Activated T-helper 1 cell treated with anti-CD3 and anti-CD28 coated beads, Interleukin-2, amount 50 U/mL, for 16 hours (primary cell): ENCODE results near the gene ACOT9.
"Not testable (repeated sequence)": the region's sequence is repeated elsewhere in the genome, so short reads cannot be mapped to it uniquely, and the experiment has no call there.

Experiments
- DNase-seq, 2 donors: peaks; one replicate each; pipeline ENCODE4 v3.0.0-alpha.2; 2020; ENCODE audit warnings: low read depth in 1 of 2, low spot score in 1 of 2

The ACOT9 gene

DNA sequence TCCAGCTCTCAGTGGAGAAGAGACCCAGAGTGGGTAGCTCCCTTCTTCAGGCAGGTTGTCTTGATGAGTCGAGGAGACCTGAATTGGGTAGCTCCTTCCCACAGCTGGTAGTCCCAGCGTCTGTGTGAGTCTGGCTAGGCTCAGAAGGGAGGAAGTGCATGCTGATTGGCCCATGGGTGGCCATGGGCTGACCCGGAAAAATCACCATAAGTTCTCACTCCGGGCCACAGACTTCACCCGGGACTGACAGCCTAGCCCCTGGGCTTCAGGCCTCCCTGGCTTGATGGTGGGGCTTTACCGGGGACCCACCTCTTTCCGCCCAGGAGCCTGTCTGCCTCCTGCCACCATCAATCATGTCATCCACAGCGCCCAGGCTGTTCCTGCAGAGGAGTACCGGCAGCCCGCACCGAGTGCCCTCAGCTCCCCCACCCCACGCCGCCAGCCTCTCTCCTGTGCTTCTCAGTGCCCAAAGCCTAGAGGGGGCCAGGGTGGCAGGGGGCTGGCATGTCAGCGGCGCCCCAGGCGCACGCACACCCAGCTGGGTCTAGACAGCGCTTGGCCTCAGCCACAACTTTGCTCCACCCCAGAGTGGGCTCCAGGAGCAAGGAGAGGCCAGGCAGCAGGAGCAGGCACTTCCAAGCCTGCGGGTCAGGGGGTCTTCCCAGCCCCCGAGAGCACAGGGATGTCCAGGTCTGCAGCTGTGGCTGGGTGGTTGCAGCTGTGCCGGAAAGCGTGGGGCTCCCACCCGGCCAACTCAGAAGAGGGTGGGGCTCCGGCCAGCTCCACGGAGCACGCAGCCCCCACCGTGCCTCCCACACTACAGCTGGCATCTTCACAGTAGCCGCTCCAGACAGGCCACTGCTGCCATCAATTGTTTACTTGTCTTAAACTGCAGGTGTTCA, 23.8 kb upstream of the ACOT9 start:
- no peak for DNase-seq

DNA sequence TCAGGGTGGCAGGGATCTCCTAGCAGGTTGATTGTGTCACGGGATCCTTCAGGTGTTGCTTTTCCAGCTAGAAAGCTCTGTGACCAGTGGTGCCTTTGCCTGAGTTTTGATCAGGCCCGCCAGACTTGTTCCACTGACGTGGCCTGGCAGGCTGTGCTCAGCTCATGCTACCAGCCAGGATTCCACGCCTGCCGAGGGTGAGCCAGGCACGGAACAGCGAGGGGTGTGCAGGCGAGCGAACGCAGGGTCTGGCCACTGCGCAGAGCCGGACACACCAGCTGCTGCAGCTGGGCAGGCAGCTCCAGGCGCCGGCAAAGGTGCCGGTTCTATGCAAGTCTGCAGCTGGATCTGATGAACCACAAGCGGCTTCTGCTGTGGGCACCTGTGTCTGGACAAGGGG, 22.8 kb upstream of the ACOT9 start:
- DNase-seq, result no peak

DNA sequence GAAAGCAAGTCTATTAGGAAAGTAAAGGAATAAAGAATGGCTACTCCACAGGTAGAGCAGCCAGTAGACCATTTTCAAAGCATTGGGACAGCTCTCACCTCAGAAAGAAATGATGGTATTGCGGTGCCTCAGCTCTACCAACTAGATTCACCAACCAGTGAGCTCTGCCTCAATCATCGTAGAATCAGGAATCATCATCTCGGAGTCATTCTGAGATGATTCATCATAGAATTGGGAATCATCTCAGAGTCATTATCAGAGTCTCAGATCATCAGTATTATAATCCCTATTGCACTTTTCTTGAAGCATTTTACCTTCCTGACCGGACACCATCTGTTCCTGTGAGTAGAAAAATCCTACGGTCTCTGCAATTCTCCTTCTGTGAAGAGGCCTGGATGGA, 22.4 kb upstream of the ACOT9 start:
- no peak for DNase-seq

DNA sequence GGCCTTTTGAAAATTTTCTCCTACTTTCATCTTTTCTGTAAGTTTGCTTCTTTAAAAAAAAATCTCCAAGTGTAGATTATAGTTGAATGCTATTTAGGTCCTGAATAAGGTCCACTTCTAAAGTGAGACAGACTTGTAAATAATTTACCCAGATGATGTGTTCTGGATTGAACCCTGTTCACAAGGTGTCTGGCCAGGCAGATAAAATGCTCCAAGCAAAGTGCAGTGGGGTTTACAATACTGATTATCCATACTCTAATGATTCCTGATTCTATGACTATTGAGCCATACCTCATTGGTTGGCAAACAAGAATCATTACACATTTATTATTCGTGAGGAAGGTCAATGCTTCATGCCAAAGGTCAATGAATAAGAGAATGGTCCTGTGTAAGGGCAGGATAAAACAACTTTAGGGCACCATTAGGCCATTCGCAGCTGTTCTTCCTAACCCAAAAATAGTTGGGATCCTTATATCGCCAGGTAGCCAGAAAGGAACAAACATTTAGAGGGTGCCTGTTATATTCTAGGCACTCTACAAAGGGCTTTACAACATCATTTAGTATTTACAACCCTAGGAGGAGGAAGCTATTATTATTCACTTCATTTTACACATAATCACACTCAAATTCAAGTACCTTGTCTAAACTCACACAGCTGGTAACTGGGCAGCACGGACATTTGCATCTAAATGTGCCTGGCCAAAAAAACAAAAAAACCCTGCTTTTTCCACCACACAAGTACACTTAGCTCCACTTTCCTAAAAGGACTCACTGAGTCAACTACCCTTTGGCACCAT, 21.3 kb upstream of the ACOT9 start:
- no peak for DNase-seq

DNA sequence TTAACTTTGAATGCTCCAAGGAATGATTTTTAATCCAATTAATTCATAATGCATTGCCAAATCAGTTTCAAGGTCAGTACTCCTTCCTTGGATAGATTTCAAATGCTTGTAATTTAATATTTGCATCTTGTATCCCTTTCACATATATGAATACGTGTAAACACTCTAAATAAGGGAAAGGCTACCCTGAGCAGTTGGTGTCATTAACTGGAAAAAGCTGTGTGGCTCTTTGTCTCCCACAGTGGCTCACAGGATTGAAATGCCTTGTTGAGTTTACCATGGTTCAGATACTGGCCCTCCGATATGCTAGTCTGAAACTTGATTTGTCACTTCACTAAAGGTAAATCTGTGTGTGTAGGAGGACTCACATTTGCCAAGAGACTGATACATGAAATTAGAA, 16.7 kb upstream of the ACOT9 start:
- no peak for DNase-seq

DNA sequence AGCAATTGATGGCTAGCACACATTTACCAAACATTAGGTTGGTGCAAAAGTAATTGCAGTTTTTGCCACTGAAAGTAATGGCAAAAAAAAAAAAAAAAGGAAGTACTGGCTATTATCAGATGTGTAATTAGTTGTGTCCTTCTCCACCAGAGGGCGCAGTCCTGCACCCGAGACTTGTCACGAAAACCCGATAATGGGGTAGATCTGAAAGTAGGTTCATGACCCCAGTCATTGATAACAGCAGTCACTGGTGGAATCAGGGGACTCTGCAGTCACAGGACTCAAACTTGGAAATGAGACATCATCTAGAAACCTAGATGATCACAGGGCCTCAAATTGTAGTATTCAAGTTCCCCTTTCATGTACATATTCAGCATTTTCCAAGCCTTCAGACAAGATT, 13.1 kb upstream of the ACOT9 start:
- DNase-seq, result peak; percentile 8 to 24

DNA sequence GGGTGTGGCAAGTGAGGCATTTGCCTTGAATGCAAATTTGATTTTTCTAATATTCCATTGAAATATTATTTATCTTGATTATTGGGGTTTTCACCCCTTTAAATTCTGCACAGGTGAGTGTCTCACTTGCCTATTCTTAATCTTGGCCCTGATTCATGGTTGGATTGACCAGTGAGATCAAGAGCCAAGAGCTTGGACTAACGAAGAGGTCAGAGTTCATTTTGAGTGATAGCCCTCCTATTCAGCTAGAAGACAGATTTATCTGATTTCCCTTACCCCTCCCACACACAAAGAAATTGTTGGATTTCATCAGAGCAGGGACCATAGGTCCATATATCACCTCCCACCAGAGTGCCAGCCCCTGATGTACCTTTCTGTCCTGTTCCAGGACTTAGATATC, 11.6 kb upstream of the ACOT9 start:
- DNase-seq, result no peak

DNA sequence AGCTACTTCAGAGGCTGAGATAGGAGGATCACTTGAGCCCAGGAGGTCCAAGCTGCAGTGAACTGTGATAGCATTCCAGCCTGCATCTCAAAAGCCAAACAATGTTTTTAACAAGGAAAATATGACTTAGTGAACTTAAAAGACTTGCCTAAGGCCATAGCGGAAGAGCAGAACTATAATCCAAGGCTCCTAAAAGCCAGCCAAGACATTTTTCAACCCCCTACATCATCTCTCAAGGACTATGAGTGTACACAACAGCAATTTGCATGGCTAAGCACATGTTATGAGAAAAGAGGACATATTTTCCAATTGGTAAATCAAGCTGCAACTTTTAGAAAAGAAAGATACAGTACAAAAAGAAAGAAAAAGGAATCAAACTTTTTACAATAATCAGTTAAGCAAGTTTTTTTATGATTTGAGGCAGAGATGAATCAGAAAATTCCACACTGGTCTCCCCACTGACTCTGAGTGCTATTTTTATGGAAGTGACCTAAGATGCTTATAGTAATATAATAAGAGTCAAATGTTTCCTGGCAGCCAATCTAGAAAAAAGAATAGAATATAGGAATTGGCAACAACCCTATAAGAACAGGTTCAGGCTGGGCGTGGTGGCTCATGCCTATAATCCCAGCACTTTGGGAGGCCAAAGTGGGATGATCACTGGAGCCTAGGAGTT, 9.8 kb upstream of the ACOT9 start:
- no peak for DNase-seq

DNA sequence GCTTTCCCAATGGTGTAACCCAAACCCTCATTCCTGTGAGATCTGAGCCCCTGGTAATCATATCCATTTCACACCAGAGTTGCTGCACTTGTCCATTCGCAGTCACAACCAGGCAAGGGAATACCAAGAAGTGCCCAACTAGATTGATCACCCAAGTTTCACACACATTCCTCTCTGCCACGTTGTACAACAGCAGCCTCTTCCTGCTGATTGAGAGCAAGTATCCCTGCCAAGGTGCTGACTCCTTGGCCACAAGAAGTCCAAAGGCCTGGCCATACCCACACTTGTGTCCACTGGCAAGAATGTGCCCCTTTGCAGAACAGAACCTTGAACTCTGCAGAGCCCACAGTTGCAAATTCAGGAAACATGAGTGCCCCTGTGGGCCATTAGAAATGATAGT, 6.5 kb upstream of the ACOT9 start:
- DNase-seq, result no peak

DNA sequence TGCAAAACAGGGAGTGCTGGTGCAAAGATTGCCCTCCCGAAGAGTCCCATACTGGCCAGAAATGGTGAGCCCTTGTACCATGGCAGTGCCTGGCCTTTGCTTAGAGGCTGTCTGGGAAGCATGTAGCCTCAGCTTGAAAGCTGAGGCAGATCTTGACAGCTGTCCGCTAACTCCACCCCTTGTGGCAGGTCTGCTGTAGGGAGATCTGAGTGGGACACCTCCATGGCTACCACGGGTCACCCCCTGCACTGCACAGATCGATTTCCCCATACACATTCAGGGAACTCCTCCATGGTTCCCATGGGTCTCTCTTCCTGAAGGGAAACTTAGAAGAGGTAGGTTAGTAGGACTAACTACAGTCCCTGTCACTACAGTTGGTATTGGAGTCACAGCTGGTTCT, 6.1 kb upstream of the ACOT9 start:
- DNase-seq, result no peak

DNA sequence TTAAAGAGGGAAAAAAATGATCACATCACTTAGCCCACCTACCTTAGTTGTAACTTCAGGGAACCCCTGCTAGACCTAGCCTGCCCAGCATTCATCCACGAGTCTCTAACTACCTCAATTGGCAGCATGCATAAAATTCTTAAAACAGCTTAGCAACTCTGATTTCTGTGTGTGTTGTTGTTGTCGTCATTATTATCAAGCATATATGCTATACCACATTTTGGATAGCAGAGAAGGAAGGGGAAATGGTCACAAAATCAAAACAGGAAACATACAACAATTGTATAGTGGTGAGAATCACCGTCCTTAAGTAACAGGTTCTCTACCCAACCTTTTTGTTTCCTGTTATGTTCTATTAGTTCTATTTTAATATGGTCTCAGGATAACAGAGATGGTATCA, 2.7 kb upstream of the ACOT9 start:
- no peak for DNase-seq

DNA sequence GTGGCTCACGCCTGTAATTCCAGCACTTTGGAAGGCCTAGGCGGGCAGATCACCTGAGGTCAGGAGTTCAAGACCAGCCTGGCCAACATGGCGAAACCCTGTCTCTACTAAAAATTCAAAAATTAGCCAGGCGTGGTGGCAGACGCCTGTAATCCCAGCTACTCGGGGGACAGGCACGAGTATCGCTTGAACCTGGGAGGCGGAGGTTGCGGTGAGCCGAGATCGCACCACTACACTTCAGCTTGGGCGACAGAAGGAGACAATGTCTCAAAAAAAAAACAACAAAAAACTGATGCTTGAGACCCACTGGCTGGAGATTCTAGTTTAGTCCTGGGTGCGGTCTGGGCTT, 521 bp upstream of the ACOT9 start:
- not testable (repeated sequence) for DNase-seq

DNA sequence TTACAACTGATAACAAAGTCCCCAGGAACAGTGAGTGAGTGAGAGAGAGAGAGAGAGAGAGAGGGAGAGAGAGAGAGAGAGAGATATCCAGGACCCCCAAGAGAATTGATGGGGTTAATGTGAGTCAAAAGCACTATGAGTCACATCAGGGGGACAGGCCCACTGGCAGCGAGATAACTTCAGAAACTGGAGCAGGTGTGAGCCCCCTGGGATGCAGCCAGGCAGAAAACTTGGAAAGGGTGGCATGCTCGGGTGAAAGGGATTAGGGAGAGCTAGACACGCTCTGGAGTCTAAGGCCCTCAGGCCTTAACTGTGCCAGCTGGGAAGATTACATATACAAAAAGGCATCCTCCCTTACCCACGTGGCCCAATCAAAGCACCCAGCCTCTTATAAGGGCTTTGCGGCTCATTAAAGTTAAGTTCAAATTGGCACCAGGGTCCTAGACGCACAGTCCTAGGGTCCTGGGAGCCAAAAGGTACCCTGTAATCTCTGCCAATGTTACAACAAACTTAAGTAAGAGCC, 841 bp downstream of the ACOT9 start:
- DNase-seq, result no peak

DNA sequence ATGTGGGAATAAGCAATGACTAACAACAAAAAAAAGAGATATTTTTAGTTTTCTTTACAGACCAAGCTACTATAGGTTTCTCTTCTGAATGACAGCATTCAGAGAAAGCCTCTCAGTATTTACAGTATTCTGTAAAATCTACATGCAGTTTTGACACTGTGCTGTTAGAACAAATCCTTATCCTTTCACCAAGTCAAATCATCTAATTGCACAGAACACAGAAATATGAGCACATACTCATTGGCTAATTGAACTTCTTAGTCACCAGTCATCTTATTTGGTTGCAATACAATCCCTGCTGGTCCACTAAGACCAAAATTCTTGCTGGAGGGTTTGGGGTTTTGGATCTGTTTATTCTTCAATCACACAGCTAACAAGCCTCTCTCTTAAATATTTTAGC, 5.7 kb downstream of the ACOT9 start:
- DNase-seq, result no peak

DNA sequence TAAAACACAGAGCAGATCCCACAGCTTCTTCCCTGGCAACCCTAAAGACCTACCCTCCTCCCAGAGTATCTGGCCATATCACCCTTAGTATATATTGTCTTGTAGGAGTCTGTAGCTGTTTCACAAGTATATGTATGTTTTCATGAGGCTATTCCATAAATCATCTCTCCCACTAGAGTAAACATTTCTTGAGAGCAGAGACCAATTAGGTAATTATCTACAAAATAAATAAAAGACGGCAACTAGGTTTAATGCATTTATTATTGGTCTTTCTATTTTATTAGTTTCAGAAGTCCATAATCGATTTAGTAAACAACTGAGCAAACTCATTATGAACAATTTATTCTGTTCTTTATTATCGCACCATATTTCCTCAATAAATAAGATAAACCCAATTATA, 7.0 kb downstream of the ACOT9 start:
- no peak for DNase-seq

DNA sequence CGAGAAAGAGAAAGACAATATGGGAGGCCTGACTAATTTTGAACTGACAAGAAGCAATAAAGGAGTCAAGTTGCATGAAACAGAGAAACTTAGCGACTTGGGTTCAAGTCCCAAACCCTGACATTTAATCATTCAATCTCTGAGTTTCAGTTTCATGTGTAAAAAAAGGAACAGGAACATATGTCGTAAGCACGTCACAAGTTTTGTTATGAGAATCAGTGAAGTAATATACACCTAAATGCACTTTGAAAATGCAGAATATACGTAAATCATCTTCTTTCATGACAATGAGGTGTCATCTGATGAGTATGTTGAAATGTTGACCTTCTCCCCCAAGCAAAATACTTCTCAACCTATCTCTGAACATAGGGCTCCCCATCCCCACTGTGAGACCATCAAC, 10.4 kb downstream of the ACOT9 start:
- no peak for DNase-seq

DNA sequence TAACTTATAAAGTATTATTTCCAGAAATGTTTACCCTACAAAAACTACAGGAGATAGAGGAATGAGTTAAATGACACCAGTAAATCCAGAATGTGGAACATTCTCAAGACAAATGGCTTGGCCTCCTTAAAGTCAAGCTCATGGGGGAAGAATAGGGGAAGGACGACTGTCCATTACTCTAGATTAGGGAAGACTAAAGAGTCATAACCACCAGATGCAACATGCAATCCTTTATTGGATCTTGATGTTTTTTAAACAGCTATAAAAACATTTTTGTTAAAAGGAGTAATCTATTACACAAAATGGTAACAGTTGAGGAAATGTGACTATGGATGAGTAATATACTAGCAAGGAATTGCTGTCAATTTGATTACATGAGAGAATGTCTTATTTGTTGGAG, 11.1 kb downstream of the ACOT9 start:
- no peak for DNase-seq

DNA sequence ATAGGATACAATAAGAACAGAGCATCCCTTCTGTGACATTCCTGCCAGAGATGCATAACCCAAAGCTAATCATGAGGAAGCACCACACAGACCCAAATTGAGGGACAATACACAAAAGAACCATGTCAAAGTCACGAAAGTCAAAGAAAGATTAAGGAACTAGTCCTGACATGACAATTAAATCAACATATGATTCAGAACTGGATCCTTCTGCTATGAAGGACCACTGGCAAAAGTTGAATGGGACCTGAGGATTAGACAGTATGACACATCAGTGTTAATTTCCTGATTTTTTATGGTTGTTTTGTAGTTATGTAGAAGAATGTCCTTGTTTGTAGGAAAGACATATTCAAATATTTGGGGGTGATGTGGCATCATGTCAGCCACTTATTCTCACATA, 13.9 kb downstream of the ACOT9 start:
- no peak for DNase-seq

DNA sequence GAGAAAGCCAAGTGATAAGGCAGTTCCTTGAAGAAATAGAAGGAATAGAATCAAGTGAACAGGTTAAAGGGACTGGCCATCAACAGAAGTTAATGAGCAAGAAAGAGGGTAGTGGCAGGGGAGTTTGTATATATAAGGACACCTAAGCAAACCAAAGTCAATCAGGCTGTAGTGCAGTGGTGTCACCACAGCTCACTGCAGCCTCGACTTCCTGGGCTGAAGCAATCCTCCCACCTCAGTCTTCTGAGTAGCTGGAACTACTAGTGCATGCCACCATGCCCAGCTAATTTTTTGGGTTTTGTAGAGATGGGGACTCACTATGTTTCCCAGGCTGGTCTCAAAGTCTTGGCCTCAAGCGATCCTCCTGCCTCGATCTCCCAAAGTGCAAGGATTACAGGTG, 15.9 kb downstream of the ACOT9 start:
- DNase-seq, result no peak

DNA sequence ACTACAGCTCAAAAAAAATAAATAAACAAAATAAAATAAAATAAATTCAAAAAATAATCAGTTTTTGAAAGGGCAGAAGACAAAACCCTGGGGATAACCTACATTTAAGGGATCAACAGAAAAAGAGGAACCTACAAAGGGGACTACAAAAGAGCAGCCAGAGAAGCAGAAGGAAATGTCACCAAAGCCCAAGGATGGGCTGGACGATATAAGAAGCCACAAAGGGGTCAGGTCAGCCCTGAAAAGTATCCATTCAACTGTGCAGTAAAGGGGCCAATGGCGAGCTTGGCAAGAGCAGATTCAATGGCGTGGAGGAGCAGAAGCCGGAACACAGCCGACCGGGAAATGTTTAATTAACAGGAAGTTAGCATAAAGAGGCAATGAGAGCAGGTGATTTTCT, 16.9 kb downstream of the ACOT9 start:
- DNase-seq, result no peak

DNA sequence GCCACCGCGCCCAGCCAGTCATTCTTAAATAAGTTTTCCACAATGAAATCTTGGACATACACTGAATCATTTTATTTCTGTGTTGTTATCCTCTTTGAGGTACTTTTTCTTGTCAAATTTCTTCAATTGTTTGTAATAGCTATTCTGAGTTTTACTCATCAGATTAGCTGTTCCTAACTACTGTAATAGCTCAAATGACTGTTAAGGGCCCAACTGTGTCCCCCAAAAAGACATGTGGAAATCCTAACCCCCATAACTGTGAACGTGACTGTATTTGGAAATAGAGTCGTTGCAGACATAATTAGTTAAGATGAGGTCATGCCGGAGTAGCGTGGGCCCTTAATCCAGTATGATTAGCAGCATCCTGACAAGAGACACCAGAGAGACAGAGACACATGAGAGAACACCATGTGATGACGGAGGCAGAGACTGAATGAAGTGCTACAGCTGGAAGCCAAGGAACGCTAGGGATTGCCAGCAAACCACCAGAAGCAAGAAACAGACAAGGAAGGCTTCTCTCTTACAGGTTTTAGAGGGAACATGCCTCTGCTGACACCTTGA, 22.9 kb downstream of the ACOT9 start:
- DNase-seq, result no peak

DNA sequence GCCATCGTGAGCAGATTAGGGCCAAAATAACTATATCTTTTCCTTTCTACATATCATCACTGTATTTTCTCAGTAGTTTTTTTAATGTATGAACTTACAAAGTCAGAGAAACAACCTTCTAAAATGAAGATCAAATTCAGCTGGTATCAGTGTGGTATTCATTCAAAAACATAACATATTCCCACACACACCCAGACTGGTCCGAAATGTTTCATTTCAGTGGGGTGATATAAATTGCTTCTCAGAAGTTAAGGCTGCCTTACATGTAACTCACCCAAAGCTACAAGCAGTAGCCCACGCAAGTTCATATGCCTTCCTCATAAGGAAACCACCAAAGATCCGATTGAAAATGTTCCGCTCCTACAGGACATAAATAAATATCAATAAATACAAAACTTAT, 37.8 kb downstream of the ACOT9 start:
- no peak for DNase-seq
